ENCODE measurements around the gene POFUT1.

- TF ChIP-seq POLR2AphosphoS5 (IDR thresholded peaks at IDR 0.05; ENCODE audit: low read depth, low read length) (no peak), SIN3A (IDR thresholded peaks at IDR 0.05; ENCODE audit: borderline replicate concordance, insufficient read depth, low read length) (no peak), FOXP2 (optimal IDR thresholded peaks at IDR 0.05; ENCODE audit: borderline replicate concordance, extremely low read depth, extremely low read length, insufficient read depth) (no peak), REST (IDR thresholded peaks at IDR 0.05; ENCODE audit: insufficient read depth in 1 of 2, low read depth in 2 of 2, low read length in 2 of 2) (no peak), TAF1 (IDR thresholded peaks at IDR 0.05; ENCODE audit: borderline replicate concordance, insufficient read depth, low read length) (no peak)
Measured at GRCh38 chr20:32160341-32160740, 47.3 kb upstream of the POFUT1 start.

Measured in PFSK-1 (cell line).